B cell (primary cell): ENCODE data around the gene RALY. TPM values are rescaled to one million over a fixed set of nuclear protein-coding genes. Genes with fewer than 3 reads are reported as not detected.

Experiments
- ATAC-seq: fragments of 200-7000 bp; cut with Tn5 transposase; one replicate; pipeline ENCODE4 v1.10.0; 2021; ENCODE audit warnings: low read depth, mild to moderate bottlenecking, moderate number of reproducible peaks, moderate library complexity
- CTCF ChIA-PET: fragments of 350-600 bp; sonication (Branson Sonifier 250); formaldehyde crosslinking; loops from one replicate; lab custom pipeline; 2021; ENCODE audit warnings: antibody characterized with exemption, inconsistent platforms; lab: Charles Lee
- POLR2A ChIA-PET: fragments of 350-600 bp; sonication (Branson Sonifier 250); formaldehyde crosslinking; loops from one replicate; lab custom pipeline; 2021; ENCODE audit warnings: antibody characterized with exemption; lab: Charles Lee
- DNase-seq: peaks from one replicate; pipeline ENCODE4 v3.0.0; 2013
- H2AFZ ChIP-seq: 2 replicates; pipeline ENCODE4 v1.6.1; 2012; ENCODE audit warnings: mild to moderate bottlenecking, low read depth, low read length; ENCODE audit not compliant: insufficient read depth, poor library complexity, severe bottlenecking
- H3K27ac ChIP-seq, 2 donors: 1 replicate in 1 of 2; 2 replicates in 1 of 2; pipeline ENCODE4 v1.5.1; 2012 to 2013; ENCODE audit warnings: low read length in 2 of 2, mild to moderate bottlenecking in 2 of 2, moderate library complexity in 1 of 2
- H3K27me3 ChIP-seq, 4 experiments: fragments of 200-600 bp in 1 of 4; sonication (generic) in 1 of 4; replicated peaks in 1 of 4; 1 replicate in 2 of 4; 2 replicates in 2 of 4; pipeline versions ENCODE4 v1.6.1 to v1.7.0; 2013 to 2016; ENCODE audit warnings: low read length in 3 of 4, mild to moderate bottlenecking in 2 of 4, mixed read lengths in 1 of 4, moderate library complexity in 1 of 4; ENCODE audit not compliant: insufficient read depth in 4 of 4, control insufficient read depth in 3 of 4; ENCODE audit errors: control extremely low read depth in 1 of 4
- H3K36me3 ChIP-seq, 2 experiments: replicated peaks in 1 of 2; 1 replicate in 1 of 2; 2 replicates in 1 of 2; pipeline versions ENCODE4 v1.6.1 to v1.7.1; 2013; ENCODE audit warnings: low read length in 1 of 2; ENCODE audit not compliant: insufficient read depth in 2 of 2, control insufficient read depth in 1 of 2; ENCODE audit errors: control extremely low read depth in 1 of 2, extremely low read depth in 1 of 2
- H3K4me1 ChIP-seq, 2 donors: fragments of 200-600 bp in 1 of 2; sonication (generic) in 1 of 2; 1 replicate in 1 of 2; 2 replicates in 1 of 2; pipeline versions ENCODE4 v1.5.1 to v1.6.1; 2013 to 2017; ENCODE audit warnings: low read length in 2 of 2; ENCODE audit not compliant: control insufficient read depth in 2 of 2, insufficient read depth in 2 of 2
- H3K4me2 ChIP-seq: replicated peaks from 2 replicates; pipeline ENCODE3; 2012; ENCODE audit warnings: mild to moderate bottlenecking, low read depth, low read length; ENCODE audit not compliant: poor library complexity, severe bottlenecking
- H3K4me3 ChIP-seq, 5 experiments: fragments of 200-600 bp in 1 of 5; sonication (generic) in 1 of 5; 1 replicate in 3 of 5; 2 replicates in 2 of 5; pipeline versions ENCODE4 v1.5.1 to v1.7.0; 2011 to 2016; ENCODE audit warnings: low read length in 4 of 5, mild to moderate bottlenecking in 4 of 5, low read depth in 2 of 5, control low read depth in 1 of 5, moderate library complexity in 1 of 5; ENCODE audit not compliant: insufficient read depth in 1 of 5; ENCODE audit errors: control extremely low read depth in 1 of 5, extremely low read depth in 1 of 5
- H3K79me2 ChIP-seq: fragments of 200-600 bp; sonication (generic); one replicate; pipeline ENCODE4 v1.6.0; 2016; ENCODE audit warnings: low read length; ENCODE audit not compliant: control insufficient read depth, insufficient read depth
- H3K9ac ChIP-seq: fragments of 200-600 bp; sonication (generic); 2 replicates; pipeline ENCODE4 v1.6.1; 2017; ENCODE audit warnings: mild to moderate bottlenecking, low read length, moderate library complexity
- H3K9me3 ChIP-seq, 3 donors: one replicate each; pipeline versions ENCODE4 v1.6.1 to v1.7.1; 2013; ENCODE audit warnings: low read length in 2 of 3; ENCODE audit not compliant: control insufficient read depth in 2 of 3, insufficient read depth in 1 of 3; ENCODE audit errors: control extremely low read depth in 1 of 3
- H4K20me1 ChIP-seq: 2 replicates; pipeline ENCODE4 v1.6.0; 2012; ENCODE audit warnings: mild to moderate bottlenecking, low read length; ENCODE audit not compliant: insufficient read depth, control insufficient read depth, poor library complexity, severe bottlenecking
- H3K27ac Mint-ChIP-seq: one replicate; pipeline ENCODE4 v1.8.0; 2021; ENCODE audit warnings: mixed read lengths
- H3K27me3 Mint-ChIP-seq: one replicate; pipeline ENCODE4 v1.8.0; 2021; ENCODE audit warnings: mixed read lengths
- H3K4me1 Mint-ChIP-seq: one replicate; pipeline ENCODE4 v1.8.0; 2021; ENCODE audit warnings: mixed read lengths
- H3K4me3 Mint-ChIP-seq: one replicate; pipeline ENCODE4 v1.8.0; 2021; ENCODE audit warnings: mixed read lengths
- H3K9me3 Mint-ChIP-seq: one replicate; pipeline ENCODE4 v1.8.0; 2022; ENCODE audit warnings: mixed read lengths; ENCODE audit not compliant: insufficient read depth
- CTCF ChIP-seq: fragments of 200-600 bp; IDR thresholded peaks from one replicate; pipeline ENCODE4 v1.8.0; 2022; ENCODE audit warnings: antibody characterized with exemption, mild to moderate bottlenecking
- EZH2 ChIP-seq: IDR thresholded peaks from 2 replicates; pipeline ENCODE4 v1.6.1; 2012; ENCODE audit warnings: borderline replicate concordance, low read depth, mild to moderate bottlenecking, moderate library complexity, low read length; ENCODE audit not compliant: insufficient read depth, poor library complexity, severe bottlenecking
- WGBS: methylation state at CpG from one replicate; pipeline ENCODE4 v1.1.5; 2013; ENCODE audit warnings: missing lambda C conversion rate; ENCODE audit not compliant: insufficient coverage; 5-methylcytosine and 5-hydroxymethylcytosine counted together
- intact Hi-C: fragments of 100-400 bp; cut with micrococcal nuclease; formaldehyde crosslinking; loops from one replicate; pipeline ENCODE4 v1.10.0; 2022
- polyA plus RNA-seq: library from polyadenylated mRNA; depleted of rRNA; stranded (reverse); fragments of >200 nt; gene quantifications from 2 replicates; pipeline ENCODE4 v1.2.3, GENCODE V29; 2012
- total RNA-seq, 2 donors: library from RNA; stranded (reverse); fragments of 120-200 nt in 1 of 2; gene quantifications; 1 replicate in 1 of 2; 2 replicates in 1 of 2; pipeline versions ENCODE4 v1.2.3 to v1.2.4, GENCODE V29; 2013 to 2022

Gene RALY
- total and polyA plus RNA-seq, 2 donors (not counting 1 experiment from before 2014, with no cell fraction given), result 89.8 to 94.4 TPM

- ATAC-seq, result no peak
- CTCF ChIA-PET, result interaction anchor here (0.7 kb wide), 1 partner anchor 465 kb away, joined by 3 read pairs; no protein-coding TSS in a partner anchor
- intact Hi-C loops, result no loop called here
Observed at GRCh38 chr20:33986560-33987216, 7.0 kb upstream of the RALY start.

More at GRCh38 chr20:33986560-33987216, 7.0 kb upstream of the RALY start:
- Histone ChIP-seq H3K27ac (no peak overlapping the region), H3K4me3 (no peak overlapping the region), H4K20me1 (no peaks in the 10 kb centered on the region), H3K36me3 (no peaks in the 10 kb centered on the region), H3K27me3 (no peaks in the 10 kb centered on the region), H3K9me3 (no peaks in the 10 kb centered on the region), H3K79me2 (peaks cover 8% of the 10 kb centered on the region), H3K4me2 (no peak overlapping the region), H3K4me1 (peaks cover 0 to 4% of the 10 kb centered on the region in 2 donors), H3K9ac (no peak overlapping the region), H2AFZ (no peak overlapping the region)
- DNase-seq, result no peak
- H3K27ac Mint-ChIP-seq, result no peak overlapping the region
- no peaks in the 10 kb centered on the region for H3K9me3 Mint-ChIP-seq
- no peak overlapping the region for H3K4me3 Mint-ChIP-seq
- 96% methylated on average over 4 of the region's 5 CpGs for WGBS
- TF ChIP-seq CTCF (no peak), EZH2 (no peak)
- peaks cover 14% of the 10 kb centered on the region for H3K4me1 Mint-ChIP-seq
- POLR2A ChIA-PET, result no interaction called here
- H3K27me3 Mint-ChIP-seq, result no peaks in the 10 kb centered on the region
